Measurements from ENCODE around the gene SGSM2. TPM values are rescaled to one million over a fixed set of nuclear protein-coding genes. Genes with fewer than 3 reads are reported as not detected.

The SGSM2 gene
- total and polyA plus RNA-seq, 2 of the 8 experiments (the other 6 are each of a cell fraction or from before 2014, with no cell fraction given): 44.5 to 77.7 TPM

DNA sequence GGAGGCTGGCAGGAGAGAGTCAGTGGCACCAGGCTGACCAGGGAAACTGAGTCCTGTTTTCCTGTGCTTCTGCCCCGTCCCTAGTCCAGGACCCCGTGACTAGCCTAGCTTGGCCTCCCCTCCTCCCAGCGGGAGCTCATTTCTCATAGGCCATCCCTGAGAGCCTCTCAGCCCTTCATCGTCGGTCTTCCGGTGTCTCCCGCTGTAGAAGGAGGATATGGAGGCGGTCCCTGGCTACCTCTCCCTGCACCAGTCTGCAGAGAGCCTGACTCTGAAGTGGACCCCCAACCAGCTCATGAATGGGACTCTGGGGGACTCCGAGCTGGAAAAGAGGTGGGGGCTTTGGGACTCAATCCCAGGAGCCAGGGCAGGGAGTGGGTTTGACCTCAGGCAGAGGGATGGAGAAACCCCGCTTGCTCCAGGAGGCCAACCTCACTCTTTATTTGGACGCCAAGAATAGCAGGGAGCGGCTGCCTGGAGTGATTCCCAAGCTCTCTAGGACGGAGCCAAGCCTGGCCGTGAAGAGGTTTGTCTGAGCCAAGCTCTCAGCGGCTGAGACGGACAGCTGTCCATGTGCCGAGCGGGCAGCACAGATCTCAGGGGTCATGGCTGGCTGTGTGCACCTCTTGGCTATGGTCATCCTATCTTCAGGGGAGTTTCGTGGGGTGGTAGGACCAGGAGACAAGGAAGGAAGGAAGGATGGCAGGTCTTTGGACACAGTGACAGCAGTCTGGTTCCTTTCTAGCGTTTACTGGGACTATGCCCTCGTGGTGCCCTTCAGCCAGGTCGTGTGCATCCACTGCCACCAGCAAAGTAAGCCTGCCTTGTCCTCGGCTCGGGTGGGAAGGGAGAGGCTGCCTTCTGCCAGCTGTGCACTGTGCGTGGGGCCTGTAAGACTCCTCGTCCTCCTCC is 26.8 kb downstream of the SGSM2 start:
- no peak overlapping the region for H3K27ac ChIP-seq (ENCODE audit: low read depth, low read length)
- no peaks in the 10 kb centered on the region for H3K9me3 ChIP-seq (ENCODE audit: insufficient read depth in 2 of 2, low read depth in 1 of 2, low read length in 1 of 2)
- H3K36me3 ChIP-seq (ENCODE audit: control insufficient read depth in 2 of 4, insufficient read depth in 4 of 4, low read length in 3 of 4): peaks cover 0 to 10% (median 6%) of the 10 kb centered on the region in 4 experiments; a peak in 4 of 8 replicates
- H4K5ac ChIP-seq (ENCODE audit: insufficient read length, low read depth, low read length): no peak overlapping the region
- CTCF ChIA-PET (ENCODE audit: partially characterized antibody): interaction anchor here (0.6 to 13.4 kb wide), 8 partner anchors 12 to 119 kb away, joined by 3 to 209 read pairs (median 4); no protein-coding TSS in a partner anchor
- no peak overlapping the region for H4K8ac ChIP-seq (ENCODE audit: extremely low read depth, insufficient read depth, low read length)
- no peak overlapping the region for H3K56ac ChIP-seq (replicated peaks; ENCODE audit: insufficient read length, low read depth, low read length)
- H2AK5ac ChIP-seq (ENCODE audit: low read depth, low read length): no peak overlapping the region
- FAIRE-seq (no peak), DNase-seq (ENCODE audit: low read depth in 1 of 2, low spot score in 2 of 2) (no peak)
- POLR2A ChIA-PET (ENCODE audit: partially characterized antibody): interaction anchor here (0.8 to 1.5 kb wide), 5 partner anchors 9 to 19 kb away, joined by 3 read pairs; no protein-coding TSS in a partner anchor
- no peak overlapping the region for H2BK15ac ChIP-seq (ENCODE audit: low read length)
- H3K27me3 ChIP-seq (replicated peaks in 1 of 4; ENCODE audit: control insufficient read depth in 3 of 4, extremely low read depth in 1 of 4, insufficient read depth in 3 of 4, low read length in 3 of 4): no peaks in the 10 kb centered on the region
- H2BK120ac ChIP-seq (replicated peaks; ENCODE audit: low read depth, low read length): no peak overlapping the region
- peaks cover 0 to 2% (median 0%) of the 10 kb centered on the region in 4 experiments; a peak in 3 of 7 replicates for H3K4me1 ChIP-seq (replicated peaks in 1 of 4; ENCODE audit: control insufficient read depth in 3 of 4, insufficient read depth in 4 of 4, low read length in 3 of 4)
- H2BK20ac ChIP-seq (ENCODE audit: low read length): no peak overlapping the region
- no peak overlapping the region for H3K9ac ChIP-seq (replicated peaks in 1 of 4; ENCODE audit: extremely low read depth in 1 of 4, low read depth in 3 of 4, low read length in 3 of 4)
- no peaks in the 10 kb centered on the region for H3K23me2 ChIP-seq (ENCODE audit: low read depth, low read length)
- H3K79me2 ChIP-seq (ENCODE audit: control insufficient read depth in 1 of 2, insufficient read depth in 2 of 2, low read length in 2 of 2): no peaks in the 10 kb centered on the region
- H3K14ac ChIP-seq (ENCODE audit: insufficient read length): no peak overlapping the region
- peaks cover 2% of the 10 kb centered on the region in 2 experiments for H4K20me1 ChIP-seq (replicated peaks in 1 of 2; ENCODE audit: control insufficient read depth in 1 of 2, insufficient read depth in 2 of 2, low read length in 2 of 2)
- H4K91ac ChIP-seq (replicated peaks; ENCODE audit: insufficient read length, low read length): no peak overlapping the region
- no peaks in the 10 kb centered on the region for H3K79me1 ChIP-seq (ENCODE audit: low read depth, low read length)
- no peak overlapping the region for H3K23ac ChIP-seq (ENCODE audit: insufficient read length)
- no peak overlapping the region for H2BK5ac ChIP-seq (ENCODE audit: low read depth, low read length)
- H2BK12ac ChIP-seq (ENCODE audit: low read depth, low read length): no peak overlapping the region
- 85% methylated on average over 25 of the region's 26 CpGs; no CpG with 5 or more reads in 1 of the 2 experiments for WGBS, 2 experiments (ENCODE audit: extremely low coverage in 1 of 2, insufficient coverage in 1 of 2, insufficient read length in 1 of 2, insufficient replicate concordance in 2 of 2, low coverage in 1 of 2, low lambda C conversion rate in 2 of 2, missing lambda C conversion rate in 1 of 2)
- H3K4me2 ChIP-seq (ENCODE audit: insufficient read depth in 1 of 2, low read depth in 2 of 2, low read length in 2 of 2): no peak overlapping the region
- H3K4ac ChIP-seq (replicated peaks; ENCODE audit: insufficient read length, low read depth, low read length): no peak overlapping the region
- H3K18ac ChIP-seq (ENCODE audit: extremely low read depth, low read length): no peak overlapping the region
- no peak overlapping the region for H2AFZ ChIP-seq (ENCODE audit: low read length)
- H3K4me3 ChIP-seq (ENCODE audit: extremely low read depth in 1 of 4, insufficient read depth in 2 of 4, low read depth in 3 of 4, low read length in 4 of 4): no peak overlapping the region
- TF ChIP-seq RFX5 (IDR thresholded peaks at IDR 0.05; ENCODE audit: borderline replicate concordance, low read depth, low read length): no peak
- no peak for TF ChIP-seq SP4 (IDR thresholded peaks at IDR 0.05; ENCODE audit: low read length)
- TF ChIP-seq SIRT6 (IDR thresholded peaks at IDR 0.05; ENCODE audit: low read length): no peak
- TF ChIP-seq CBX5 (IDR thresholded peaks at IDR 0.05; ENCODE audit: low read depth, low read length): no peak
- no peak for TF ChIP-seq CTBP2 (IDR thresholded peaks at IDR 0.05; ENCODE audit: borderline replicate concordance, insufficient read depth, insufficient read length, low read length)
- no peak for TF ChIP-seq TAF1 (IDR thresholded peaks at IDR 0.05; ENCODE audit: low read depth, low read length)
- no peak for TF ChIP-seq E2F6 (IDR thresholded peaks at IDR 0.05)
- TF ChIP-seq HDAC6 (IDR thresholded peaks at IDR 0.05; ENCODE audit: low read depth, low read length): no peak
- no peak for TF ChIP-seq BRCA1 (IDR thresholded peaks at IDR 0.05; ENCODE audit: low read depth, low read length)
- no peak for TF ChIP-seq NANOG (IDR thresholded peaks at IDR 0.05; ENCODE audit: insufficient read depth, low read depth, low read length, poor library complexity, severe bottlenecking)
- no peak for TF ChIP-seq JUN (IDR thresholded peaks at IDR 0.05; ENCODE audit: low read depth, low read length)

Data from H1 (cell line).